T47D (cell line): ENCODE measurements around the gene USH2A.

ENCODE experiments used
- DNase-seq, 2 experiments: peaks; one replicate each; pipeline versions ENCODE4 v3.0.0 to v3.0.0-alpha.2; 2011 to 2012; ENCODE audit warnings: low read depth in 1 of 2, low spot score in 1 of 2
- JUND ChIP-seq: IDR thresholded peaks from 2 replicates; pipeline ENCODE4 v1.6.1; 2012; ENCODE audit warnings: low read depth
- in situ Hi-C: cut with HindIII; loops from 2 replicates; pipeline ENCODE4 v1.10.0; 2016; ENCODE audit warnings: low sequenced_read_pairs, low pct_unique_long_range_greater_than_20kb

The USH2A gene

GRCh38 chr1:216200941-216201340, 222.3 kb downstream of the USH2A start:
- in situ Hi-C loops = no loop called here
- DNase-seq = no peak
- no peak for TF ChIP-seq JUND

DNA sequence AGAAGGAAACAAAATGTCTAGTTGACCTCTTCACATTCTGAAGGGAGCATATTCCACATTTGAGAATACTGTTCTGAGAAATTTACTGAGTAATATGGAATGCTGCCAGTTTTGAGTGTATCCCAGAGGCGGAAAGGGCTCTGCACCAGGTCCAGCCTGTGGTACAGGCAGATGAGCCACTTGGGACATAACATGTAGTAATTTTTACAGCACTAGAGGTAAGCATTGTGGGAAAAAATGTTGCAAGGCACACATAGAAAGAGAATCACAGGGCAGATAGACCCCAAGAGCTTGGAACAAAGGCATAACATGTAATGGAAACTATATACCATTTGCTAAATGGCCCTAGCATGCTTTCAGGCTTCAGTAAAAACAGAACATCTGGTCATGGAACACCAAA, 228.5 kb downstream of the USH2A start:
- in situ Hi-C loops = no loop called here
- DNase-seq = no peak
- no peak for TF ChIP-seq JUND

- peak; percentile 21 to 83 for DNase-seq
- in situ Hi-C loops = no loop called here
- TF ChIP-seq JUND = 0 out of 2 replicates have a peak, but pooled peaks have one; percentile 43
Observed at GRCh38 chr1:216193839-216194443, 229.3 kb downstream of the USH2A start.

- no peak for TF ChIP-seq JUND
- in situ Hi-C loops = no loop called here
- DNase-seq = no peak
Observed at GRCh38 chr1:216190438-216190837, 232.8 kb downstream of the USH2A start.

GRCh38 chr1:216186816-216187215, 236.4 kb downstream of the USH2A start:
- in situ Hi-C loops = no loop called here
- DNase-seq = peak in 1 of 2 experiments; percentile 26
- no peak for TF ChIP-seq JUND

- no peak for TF ChIP-seq JUND
- in situ Hi-C loops = no loop called here
- no peak for DNase-seq
Observed at GRCh38 chr1:216186141-216186540, 237.1 kb downstream of the USH2A start.

- no peak for TF ChIP-seq JUND
- no peak for DNase-seq
- in situ Hi-C loops = no loop called here
Observed at GRCh38 chr1:216184126-216184680, 239.0 kb downstream of the USH2A start.

GRCh38 chr1:216183454-216183853, 239.8 kb downstream of the USH2A start:
- no peak for TF ChIP-seq JUND
- no peak for DNase-seq
- in situ Hi-C loops = no loop called here

- DNase-seq = peak; percentile 9 to 70
Observed at GRCh38 chr1:216183007-216183406, 240.2 kb downstream of the USH2A start.

GRCh38 chr1:216181590-216181989, 241.7 kb downstream of the USH2A start:
- DNase-seq = no peak
- TF ChIP-seq JUND = no peak
- in situ Hi-C loops = no loop called here

More at GRCh38 chr1:216183007-216183406, 240.2 kb downstream of the USH2A start:
- in situ Hi-C loops = no loop called here
- TF ChIP-seq JUND = peak; percentile 89

GRCh38 chr1:216178281-216178680, 245.0 kb downstream of the USH2A start:
- TF ChIP-seq JUND = no peak
- in situ Hi-C loops = no loop called here
- DNase-seq = no peak

DNA sequence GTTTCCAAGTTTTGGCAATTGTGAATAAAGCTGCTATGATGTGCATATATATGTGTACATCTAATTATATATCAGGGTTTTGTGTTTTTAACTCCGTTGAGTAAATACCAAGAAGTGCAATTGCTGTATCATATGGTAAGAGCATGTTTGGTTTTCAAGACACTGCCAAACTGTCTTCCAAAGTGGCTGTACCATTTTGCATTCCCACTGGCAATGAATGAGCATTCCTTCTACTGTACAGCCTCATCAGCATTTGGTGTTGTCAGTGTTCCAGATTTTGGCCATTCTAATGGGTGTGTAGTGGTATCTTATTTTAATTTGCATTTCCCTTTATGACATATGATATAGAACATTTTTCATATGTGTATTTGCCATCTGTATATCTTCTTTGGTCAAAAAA, 246.3 kb downstream of the USH2A start:
- in situ Hi-C loops = no loop called here
- TF ChIP-seq JUND = no peak
- DNase-seq = no peak

GRCh38 chr1:216175714-216176113, 247.5 kb downstream of the USH2A start:
- peak in 1 of 2 experiments; percentile 22 for DNase-seq
- in situ Hi-C loops = no loop called here
- no peak for TF ChIP-seq JUND
